GM18870 (cell line): ENCODE data around the gene ZNF598.

Source experiments
- ATAC-seq: cut with Tn5 transposase; IDR thresholded peaks from one replicate; pipeline ENCODE4 v1.9.1; 2021; ENCODE audit warnings: moderate library complexity; ENCODE audit not compliant: unreplicated experiment

Gene ZNF598

DNA sequence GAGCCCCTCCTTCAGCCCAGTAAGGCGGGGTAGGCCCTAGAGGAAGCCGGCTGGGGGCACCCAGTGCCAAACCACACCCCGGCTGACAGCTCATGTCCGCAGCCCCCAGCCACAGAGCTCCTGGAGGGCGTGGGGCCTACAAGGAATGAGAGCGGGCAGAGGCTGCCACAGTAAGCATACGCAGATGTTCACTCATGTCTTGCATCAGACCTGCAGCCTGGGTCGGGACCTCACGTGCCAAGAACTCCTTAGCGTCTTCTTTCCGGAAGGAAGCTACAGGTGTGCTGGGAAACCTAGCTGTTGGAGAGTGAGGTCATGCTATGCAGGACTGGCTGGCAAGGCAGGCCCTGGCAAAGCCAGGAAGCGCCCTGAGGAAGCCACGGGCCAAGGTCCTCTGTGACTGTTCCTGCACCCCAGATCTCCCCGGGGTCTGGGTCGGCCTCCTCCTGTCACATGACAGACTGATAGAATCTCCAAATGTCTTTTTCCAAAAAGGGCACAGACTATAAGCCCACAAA, 1.6 kb downstream of the ZNF598 start:
- no peak for ATAC-seq

DNA sequence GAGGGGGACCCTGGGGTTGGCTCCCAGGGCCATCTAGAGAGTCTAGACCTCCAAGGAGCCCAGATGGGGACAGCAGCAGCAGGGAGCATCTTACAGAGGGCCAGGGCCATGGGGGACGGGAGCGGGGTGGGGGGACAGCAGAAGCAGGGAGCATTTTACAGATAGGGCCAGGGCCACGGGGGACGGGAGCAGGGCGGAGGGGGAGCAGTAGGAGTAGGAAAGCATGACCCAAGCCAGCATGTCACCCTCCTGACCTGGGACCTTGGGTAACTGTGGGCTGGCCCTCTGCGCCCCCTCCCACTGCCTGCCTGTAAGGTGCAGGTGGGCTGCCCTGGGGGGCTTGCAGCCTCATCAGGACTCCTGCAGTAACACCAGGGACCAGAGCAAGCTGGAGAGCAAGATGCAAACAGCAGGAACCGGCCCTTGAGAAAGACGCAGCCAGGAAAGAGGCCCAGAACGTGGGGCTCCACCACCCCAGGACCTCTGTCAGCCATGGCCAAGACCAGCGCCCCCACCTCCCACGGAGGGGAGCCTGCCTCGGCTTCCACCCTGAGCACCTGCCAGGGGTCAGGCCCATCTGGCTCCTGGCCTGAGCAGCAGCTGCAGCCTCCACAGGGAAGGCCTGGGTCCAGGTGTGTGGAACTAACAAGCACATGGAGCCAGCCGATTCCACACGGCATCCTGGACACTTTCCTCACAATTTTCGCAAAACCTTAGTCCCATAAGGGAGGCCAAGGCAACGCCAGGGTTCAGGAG, 2.4 kb downstream of the ZNF598 start:
- ATAC-seq = no peak

DNA sequence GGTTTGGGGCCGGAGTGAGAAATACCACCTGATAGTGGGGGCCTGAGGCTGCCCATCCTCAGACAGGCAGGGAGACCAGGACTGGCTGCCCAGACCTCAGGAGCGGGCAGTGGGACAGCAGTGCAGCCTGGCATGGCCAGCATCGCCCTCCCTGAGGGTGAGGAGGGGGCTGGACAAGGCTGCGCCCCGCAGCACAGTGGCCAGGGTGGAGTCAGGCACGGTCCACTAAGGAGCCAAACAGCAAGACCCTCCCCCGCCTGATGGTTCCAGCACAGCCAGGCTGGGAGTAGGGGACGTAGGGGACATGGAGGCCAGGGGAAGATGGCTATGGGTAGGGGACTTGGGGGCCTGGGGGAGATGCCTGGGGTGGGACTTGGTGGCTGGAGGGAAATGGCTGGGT, 3.3 kb downstream of the ZNF598 start:
- no peak for ATAC-seq

- no peak for ATAC-seq
These were observed 4.0 kb downstream of the ZNF598 start for GRCh38 chr16:2005646-2006045.

GRCh38 chr16:2004795-2005517, 4.7 kb downstream of the ZNF598 start:
- ATAC-seq = no peak

DNA sequence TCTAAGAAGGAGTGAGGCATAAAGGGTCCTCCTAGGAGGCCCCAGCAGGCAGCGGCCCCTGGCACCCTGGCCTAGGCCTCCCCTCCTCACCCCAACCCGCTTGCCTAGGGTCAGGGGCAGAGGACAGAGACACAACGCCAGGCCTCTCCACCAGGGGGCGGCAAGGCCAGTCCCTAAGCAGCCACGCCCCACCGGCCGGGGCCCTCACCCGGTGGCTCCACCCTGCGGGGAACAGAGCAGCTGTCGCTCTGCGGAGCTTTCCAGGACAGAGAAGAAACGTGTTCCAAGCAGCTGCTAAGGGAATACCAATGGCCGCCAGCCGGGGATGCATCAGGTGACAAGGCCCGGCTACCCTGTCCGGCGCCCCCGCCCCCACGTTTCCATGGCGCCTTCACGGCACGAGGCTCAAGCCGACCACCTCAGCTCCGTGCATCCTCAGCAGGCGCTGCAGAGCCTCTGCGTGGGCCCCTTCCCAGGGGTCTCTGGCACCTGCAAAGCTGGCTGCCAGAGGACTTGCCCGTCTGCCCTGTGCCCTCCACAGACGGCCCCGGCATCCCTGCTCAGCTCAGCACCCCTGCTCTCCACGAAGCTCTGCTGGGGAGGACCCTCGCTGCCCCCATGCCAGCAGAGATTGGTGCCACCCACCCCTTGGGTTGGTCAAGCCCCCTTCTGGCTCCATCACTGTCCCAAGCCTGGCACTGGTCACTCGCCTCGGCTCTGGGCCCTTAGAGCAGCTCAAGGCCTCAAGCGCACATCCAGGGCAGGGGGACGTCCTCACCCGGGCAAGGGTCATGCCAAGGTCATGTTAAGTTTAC, 5.6 kb downstream of the ZNF598 start:
- ATAC-seq = no peak

DNA sequence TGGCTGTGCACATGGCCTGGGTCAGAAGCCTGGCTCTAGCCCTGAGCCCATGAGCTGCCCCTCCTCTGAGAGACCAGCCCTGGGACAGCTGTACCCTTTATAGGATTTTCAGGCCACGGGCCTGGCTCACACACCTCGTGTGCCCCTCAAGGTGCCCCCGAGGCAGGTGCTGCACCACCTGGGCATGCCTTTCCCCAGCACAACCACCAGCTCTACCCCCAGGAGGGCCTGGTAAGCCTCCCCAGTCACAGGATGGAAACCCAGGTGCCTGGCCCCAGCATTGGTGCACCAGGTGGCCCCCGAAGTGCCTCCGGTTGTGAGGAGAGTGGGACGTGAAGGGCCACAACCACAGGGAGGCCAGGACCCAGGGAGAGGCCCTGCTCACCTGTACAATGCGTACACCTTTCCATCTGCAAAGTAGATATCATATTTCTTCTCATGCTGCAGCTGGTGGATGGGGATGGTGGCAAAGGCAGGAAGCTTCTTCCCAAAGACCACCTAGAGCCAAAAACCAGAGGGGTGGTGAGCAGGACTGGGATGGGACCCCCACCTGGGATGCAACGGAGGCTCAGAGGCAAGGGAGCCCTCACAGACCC, 6.3 kb downstream of the ZNF598 start:
- ATAC-seq = no peak

GRCh38 chr16:2002406-2003230, 7.0 kb downstream of the ZNF598 start:
- ATAC-seq = no peak

DNA sequence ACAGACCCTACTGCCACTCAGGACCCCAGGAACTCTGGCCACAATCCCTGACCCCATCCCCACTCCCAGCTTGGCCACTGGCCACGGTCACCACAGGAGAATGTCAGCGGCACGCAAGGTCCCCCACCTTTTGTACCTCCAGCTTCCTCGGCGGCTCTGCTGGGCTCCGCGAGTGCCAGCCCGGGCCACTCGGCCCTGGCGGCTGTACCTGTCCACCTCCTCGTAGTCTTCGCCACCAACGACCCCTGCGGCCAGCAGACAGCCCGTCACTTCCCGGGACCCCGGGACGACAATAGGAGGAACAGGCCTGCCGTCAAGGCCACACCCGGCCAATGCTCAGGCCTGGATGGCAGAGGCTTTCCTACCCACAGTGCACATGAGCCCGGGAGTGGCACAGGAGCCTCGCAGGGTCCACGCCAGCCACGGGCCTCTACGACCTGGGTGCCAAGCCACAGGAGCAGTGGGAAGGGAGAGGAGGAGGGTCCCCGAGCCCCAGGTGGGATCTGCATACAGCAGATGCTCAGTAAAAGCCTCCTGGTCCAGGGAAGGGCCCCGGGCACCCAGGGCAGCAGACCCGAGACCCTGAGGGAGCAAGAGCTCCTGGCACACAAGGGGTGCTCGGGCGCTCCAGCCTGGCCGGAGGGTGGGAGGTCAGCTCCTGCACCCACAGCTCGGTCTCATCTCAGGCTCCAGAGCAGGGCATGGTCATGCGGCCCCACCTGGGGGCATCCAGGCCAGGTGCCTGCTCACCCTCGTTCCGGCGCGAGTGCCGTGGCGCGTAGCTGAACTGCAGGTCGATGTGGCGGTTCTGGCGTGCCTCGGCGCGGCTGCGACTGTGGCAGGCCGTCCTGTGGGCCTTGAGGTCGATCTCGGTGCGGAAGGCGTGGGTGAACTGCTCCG, 7.9 kb downstream of the ZNF598 start:
- no peak for ATAC-seq

DNA sequence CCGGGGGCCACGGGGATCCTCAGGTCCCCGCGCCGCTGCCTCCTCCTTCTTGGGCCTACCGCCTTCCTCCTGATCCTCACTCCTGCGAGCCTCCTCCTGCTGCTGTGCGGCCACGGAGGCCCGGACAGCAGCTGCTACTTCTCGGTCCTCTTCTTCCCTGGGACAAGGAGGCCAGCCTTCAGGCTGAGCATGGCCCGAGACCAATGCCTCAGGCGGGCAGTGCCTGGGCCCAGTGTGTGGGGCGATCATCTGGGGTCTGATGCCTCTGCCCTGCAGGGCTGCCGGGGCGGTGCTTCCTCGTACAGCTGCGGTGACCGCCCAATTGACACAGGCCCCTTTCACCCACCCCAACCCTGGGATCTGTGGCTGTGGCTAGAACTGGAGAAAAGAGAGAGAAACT, 8.6 kb downstream of the ZNF598 start:
- ATAC-seq = no peak

DNA sequence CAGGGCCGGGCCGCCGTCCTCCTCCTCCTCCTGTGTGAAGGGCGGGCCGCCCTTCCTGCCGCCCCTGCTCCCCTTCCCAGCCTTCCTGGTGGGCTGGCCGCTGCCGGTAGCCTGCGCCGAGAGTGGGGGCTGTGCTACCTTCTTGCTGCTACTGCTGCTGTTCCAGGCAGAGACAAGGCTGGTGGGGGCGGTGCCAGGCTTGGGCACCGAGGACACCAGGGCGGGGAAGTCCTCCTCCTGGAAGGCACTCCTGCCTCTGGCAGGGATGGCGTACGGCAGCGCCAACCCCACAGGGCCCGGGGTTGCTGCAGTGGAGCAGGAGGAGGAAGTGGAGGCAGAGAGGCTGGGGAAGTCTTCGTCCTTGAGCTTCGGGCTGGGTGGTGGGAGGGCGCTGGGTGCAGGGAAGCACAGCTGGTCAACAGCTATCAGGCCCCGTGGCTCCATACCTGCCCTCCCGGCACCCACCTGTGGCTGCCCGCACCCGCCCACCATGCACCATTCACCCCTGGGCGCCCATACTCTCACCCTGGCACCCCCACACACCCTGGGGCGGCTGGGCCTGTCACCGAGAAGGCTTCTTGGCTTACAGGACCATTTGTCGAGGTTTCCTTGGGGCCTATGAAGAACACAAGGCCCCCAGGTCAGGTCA, 9.6 kb downstream of the ZNF598 start:
- ATAC-seq = no peak

GRCh38 chr16:1998852-1999801, 10.5 kb downstream of the ZNF598 start:
- ATAC-seq = no peak

GRCh38 chr16:1998360-1998835, 11.2 kb downstream of the ZNF598 start:
- no peak for ATAC-seq

- ATAC-seq = no peak
These were observed 11.9 kb downstream of the ZNF598 start for GRCh38 chr16:1997494-1998359.

DNA sequence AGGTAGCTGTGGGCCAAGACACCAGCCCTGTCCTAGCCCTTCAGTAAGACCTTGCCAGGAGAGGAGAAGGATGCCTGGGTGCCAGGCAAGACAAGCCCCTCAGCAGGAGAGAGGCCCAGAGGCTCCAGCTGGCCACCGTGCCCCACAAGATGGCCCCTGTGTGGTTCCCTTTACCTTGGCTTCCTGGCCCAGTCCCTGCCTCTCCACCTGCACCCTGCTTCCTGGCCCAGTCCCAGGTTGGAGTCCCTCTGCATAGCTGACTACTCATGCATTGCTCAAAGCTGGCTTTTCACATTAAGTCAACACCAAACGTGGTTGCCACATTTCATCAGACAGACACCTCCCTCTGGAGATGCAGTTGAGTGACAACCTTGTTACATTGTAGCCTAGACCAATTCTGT, 15.9 kb downstream of the ZNF598 start:
- no peak for ATAC-seq

DNA sequence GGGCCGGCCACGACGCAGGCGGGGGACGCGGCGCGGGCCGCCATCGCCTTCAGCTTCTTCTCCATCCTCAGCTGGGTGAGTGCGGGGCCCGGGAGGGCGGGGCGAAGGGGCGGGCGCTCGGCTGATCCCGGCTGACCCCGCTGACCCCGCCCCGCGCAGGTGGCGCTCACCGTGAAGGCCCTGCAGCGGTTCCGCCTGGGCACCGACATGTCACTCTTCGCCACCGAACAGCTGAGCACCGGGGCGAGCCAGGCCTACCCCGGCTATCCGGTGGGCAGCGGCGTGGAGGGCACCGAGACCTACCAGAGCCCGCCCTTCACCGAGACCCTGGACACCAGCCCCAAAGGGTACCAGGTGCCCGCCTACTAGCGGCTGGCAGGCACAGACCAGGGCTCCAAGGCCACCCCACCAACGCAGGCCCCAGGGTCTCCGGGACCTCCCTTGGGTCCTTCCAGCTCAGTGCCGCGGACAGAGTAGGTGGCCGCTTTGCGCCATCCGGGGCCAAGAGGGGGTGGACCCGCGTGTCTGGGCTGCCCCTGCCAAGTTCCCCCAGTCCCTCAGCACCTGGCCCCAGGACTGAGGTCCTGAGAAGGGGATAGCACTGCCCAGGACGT, 16.8 kb downstream of the ZNF598 start:
- ATAC-seq = no peak
